ENCODE results near the gene NOMO2.
"Not testable (repeated sequence)": the region's sequence is repeated elsewhere in the genome, so short reads cannot be mapped to it uniquely, and the experiment has no call there.

DNA sequence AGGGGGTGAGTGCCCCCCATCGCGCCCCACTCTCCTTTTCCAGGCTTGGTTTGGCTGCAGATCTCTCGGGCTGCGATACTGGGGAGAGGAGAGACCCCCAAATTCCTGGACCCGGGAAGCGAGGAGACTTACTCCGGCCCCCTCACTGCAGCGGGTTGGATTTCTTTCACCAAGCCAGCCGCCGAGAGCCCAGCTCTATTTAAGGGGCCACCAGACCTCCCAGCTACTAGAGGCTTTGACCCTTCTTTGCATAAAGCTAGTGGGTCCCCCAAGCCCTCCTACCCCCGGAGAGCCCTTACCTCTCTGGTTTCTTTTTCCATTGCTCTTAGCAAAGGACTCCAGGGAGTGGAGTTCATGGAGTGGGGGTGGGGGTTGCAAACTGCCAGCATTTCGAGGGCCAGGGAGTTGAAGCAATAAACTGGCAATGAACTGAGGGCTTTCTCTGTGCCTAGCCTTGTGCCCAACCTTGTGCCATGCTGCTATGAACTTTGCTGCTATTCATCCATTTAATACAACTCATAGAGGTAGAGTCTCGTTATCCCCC lies 9.5 kb upstream of the NOMO2 start:
- TF ChIP-seq, protein P1, sequence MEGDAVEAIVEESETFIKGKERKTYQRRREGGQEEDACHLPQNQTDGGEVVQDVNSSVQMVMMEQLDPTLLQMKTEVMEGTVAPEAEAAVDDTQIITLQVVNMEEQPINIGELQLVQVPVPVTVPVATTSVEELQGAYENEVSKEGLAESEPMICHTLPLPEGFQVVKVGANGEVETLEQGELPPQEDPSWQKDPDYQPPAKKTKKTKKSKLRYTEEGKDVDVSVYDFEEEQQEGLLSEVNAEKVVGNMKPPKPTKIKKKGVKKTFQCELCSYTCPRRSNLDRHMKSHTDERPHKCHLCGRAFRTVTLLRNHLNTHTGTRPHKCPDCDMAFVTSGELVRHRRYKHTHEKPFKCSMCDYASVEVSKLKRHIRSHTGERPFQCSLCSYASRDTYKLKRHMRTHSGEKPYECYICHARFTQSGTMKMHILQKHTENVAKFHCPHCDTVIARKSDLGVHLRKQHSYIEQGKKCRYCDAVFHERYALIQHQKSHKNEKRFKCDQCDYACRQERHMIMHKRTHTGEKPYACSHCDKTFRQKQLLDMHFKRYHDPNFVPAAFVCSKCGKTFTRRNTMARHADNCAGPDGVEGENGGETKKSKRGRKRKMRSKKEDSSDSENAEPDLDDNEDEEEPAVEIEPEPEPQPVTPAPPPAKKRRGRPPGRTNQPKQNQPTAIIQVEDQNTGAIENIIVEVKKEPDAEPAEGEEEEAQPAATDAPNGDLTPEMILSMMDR (IDR thresholded peaks at IDR 0.05), result not testable (repeated sequence)
- TF ChIP-seq POLR2A (IDR thresholded peaks at IDR 0.05), result not testable (repeated sequence)

Data from heart left ventricle (tissue), 13 donors.